ENCODE data around the gene SCGN. TPM values are rescaled to one million over a fixed set of nuclear protein-coding genes. Genes with fewer than 3 reads are reported as not detected.

Gene SCGN
- total RNA-seq, 1 experiment from 2014 or later = not detected

GRCh38 chr6:25641940-25642666 lies 9.9 kb upstream of the SCGN start:
- no peak overlapping the region for H3K4me3 ChIP-seq
- H3K27ac ChIP-seq = no peak overlapping the region
- intact Hi-C loops (cut with micrococcal nuclease; ENCODE audit: unreplicated experiment) = no loop called here
- ChIA-PET POLR2A (ENCODE audit: unreplicated experiment) (interaction anchor here (0.6 kb wide), 2 partner anchors 277 to 370 kb away, joined by 4 to 8 read pairs; no protein-coding TSS in a partner anchor), CTCF (interaction anchor here (0.6 kb wide), 1 partner anchor 376 kb away, joined by 7 read pairs; a partner anchor contains a TSS)
- no TSS peak for BruUV-seq (replicated peaks)
- no peaks in the 10 kb centered on the region; the same call in 1 of the 2 replicates for H3K9me2 ChIP-seq (ENCODE audit: insufficient read depth)
- H3F3A ChIP-seq (ENCODE audit: insufficient read depth, low read depth) = no peaks in the 10 kb centered on the region
- H3K27me3 ChIP-seq (ENCODE audit: insufficient read depth, low read depth) = no peaks in the 10 kb centered on the region
- no peak overlapping the region for H3K4me2 ChIP-seq
- H2AFZ ChIP-seq = no peak overlapping the region
- no peaks in the 10 kb centered on the region for H3K9me3 ChIP-seq (ENCODE audit: insufficient read depth, low read depth)
- H3K4me1 ChIP-seq (replicated peaks; ENCODE audit: insufficient read depth) = no peaks in the 10 kb centered on the region
- no peak for TF ChIP-seq CTCF (conservative IDR thresholded peaks at IDR 0.05)
- TF ChIP-seq EZH2 (IDR thresholded peaks at IDR 0.05; ENCODE audit: low read depth) = no peak
- no peaks in the 10 kb centered on the region for H3K79me2 ChIP-seq (ENCODE audit: low read depth)
- H3K36me3 ChIP-seq (ENCODE audit: low read depth) = no peaks in the 10 kb centered on the region
- no peaks in the 10 kb centered on the region for H4K20me1 ChIP-seq (ENCODE audit: insufficient read depth)
- DNase-seq = no peak

- no peak for DNase-seq
- Histone ChIP-seq H3K9me2 (ENCODE audit: insufficient read depth) (no peaks in the 10 kb centered on the region; the same call in 1 of the 2 replicates), H3K79me2 (ENCODE audit: low read depth) (no peaks in the 10 kb centered on the region), H2AFZ (no peak overlapping the region), H3K4me2 (no peak overlapping the region), H4K20me1 (ENCODE audit: insufficient read depth) (no peaks in the 10 kb centered on the region), H3K27ac (no peak overlapping the region), H3K4me1 (replicated peaks; ENCODE audit: insufficient read depth) (no peaks in the 10 kb centered on the region), H3K9me3 (ENCODE audit: insufficient read depth, low read depth) (no peaks in the 10 kb centered on the region), H3F3A (ENCODE audit: insufficient read depth, low read depth) (no peaks in the 10 kb centered on the region), H3K27me3 (ENCODE audit: insufficient read depth, low read depth) (no peaks in the 10 kb centered on the region), H3K4me3 (no peak overlapping the region), H3K36me3 (ENCODE audit: low read depth) (no peaks in the 10 kb centered on the region)
- intact Hi-C loops (cut with micrococcal nuclease; ENCODE audit: unreplicated experiment) = no loop called here
- ChIA-PET POLR2A (ENCODE audit: unreplicated experiment) (no interaction called here), CTCF (no interaction called here)
- no TSS peak for BruUV-seq (replicated peaks)
- TF ChIP-seq CTCF (conservative IDR thresholded peaks at IDR 0.05) (no peak), EZH2 (IDR thresholded peaks at IDR 0.05; ENCODE audit: low read depth) (no peak)
Observed at GRCh38 chr6:25642667-25643328, 9.2 kb upstream of the SCGN start.

- H3F3A ChIP-seq (ENCODE audit: insufficient read depth, low read depth) = no peaks in the 10 kb centered on the region
- ChIA-PET CTCF (no interaction called here), POLR2A (ENCODE audit: unreplicated experiment) (no interaction called here)
- no peak overlapping the region for H3K4me2 ChIP-seq
- TF ChIP-seq EZH2 (IDR thresholded peaks at IDR 0.05; ENCODE audit: low read depth) (no peak), CTCF (conservative IDR thresholded peaks at IDR 0.05) (no peak)
- H3K9me3 ChIP-seq (ENCODE audit: insufficient read depth, low read depth) = no peaks in the 10 kb centered on the region
- no peaks in the 10 kb centered on the region for H3K4me1 ChIP-seq (replicated peaks; ENCODE audit: insufficient read depth)
- intact Hi-C loops (cut with micrococcal nuclease; ENCODE audit: unreplicated experiment) = no loop called here
- DNase-seq = no peak
- no peaks in the 10 kb centered on the region; the same call in 1 of the 2 replicates for H3K9me2 ChIP-seq (ENCODE audit: insufficient read depth)
- H3K79me2 ChIP-seq (ENCODE audit: low read depth) = no peaks in the 10 kb centered on the region
- no peak overlapping the region for H2AFZ ChIP-seq
- H3K27ac ChIP-seq = no peak overlapping the region
- no peaks in the 10 kb centered on the region for H3K36me3 ChIP-seq (ENCODE audit: low read depth)
- no peaks in the 10 kb centered on the region for H3K27me3 ChIP-seq (ENCODE audit: insufficient read depth, low read depth)
- BruUV-seq (replicated peaks) = no TSS peak
- H3K4me3 ChIP-seq = no peak overlapping the region
- H4K20me1 ChIP-seq (ENCODE audit: insufficient read depth) = no peaks in the 10 kb centered on the region
Observed at GRCh38 chr6:25645916-25646315, 6.1 kb upstream of the SCGN start.

All from PC-9 (cell line).